ENCODE results near the gene M1AP. TPM values are rescaled to one million over a fixed set of nuclear protein-coding genes. Genes with fewer than 3 reads are reported as not detected.

Gene M1AP
- total RNA-seq, 4 donors from 2014 or later: 0.81 TPM; not detected in 3

- H3K27me3 ChIP-seq: peaks cover 9% of the 10 kb centered on the region
- no peak overlapping the region for H3K27ac ChIP-seq
- peaks cover 0 to 12% (median 3%) of the 10 kb centered on the region in 3 donors for H3K4me1 ChIP-seq
- peaks cover 0 to 35% of the 10 kb centered on the region in 2 donors for H3K36me3 ChIP-seq
- no peak overlapping the region for H3K4me3 ChIP-seq
- 85 to 90% methylated on average over 4 to 8 of the region's 23 CpGs for WGBS, 2 donors (ENCODE audit: low coverage in 1 of 2)
- ATAC-seq: no peak
- no peaks in the 10 kb centered on the region for H3K9me3 ChIP-seq
- TF ChIP-seq EP300 (IDR thresholded peaks at IDR 0.05) (no peak), CTCF (IDR thresholded peaks at IDR 0.05) (no peak), POLR2AphosphoS5 (IDR thresholded peaks at IDR 0.05) (no peak), POLR2A (IDR thresholded peaks at IDR 0.05) (no peak)
Observed at GRCh38 chr2:74536166-74536950, 111.8 kb downstream of the M1AP start.

GRCh38 chr2:74535440-74535965 lies 112.6 kb downstream of the M1AP start:
- no peak overlapping the region for H3K27ac ChIP-seq
- ATAC-seq: no peak
- H3K36me3 ChIP-seq: peaks cover 0 to 35% of the 10 kb centered on the region in 2 donors
- H3K27me3 ChIP-seq: peaks cover 9% of the 10 kb centered on the region
- H3K4me3 ChIP-seq: no peak overlapping the region
- peaks cover 0 to 20% (median 9%) of the 10 kb centered on the region in 3 donors for H3K4me1 ChIP-seq
- no peaks in the 10 kb centered on the region for H3K9me3 ChIP-seq
- TF ChIP-seq POLR2A (IDR thresholded peaks at IDR 0.05) (no peak), EP300 (IDR thresholded peaks at IDR 0.05) (no peak), CTCF (IDR thresholded peaks at IDR 0.05) (no peak), POLR2AphosphoS5 (IDR thresholded peaks at IDR 0.05) (no peak)
- WGBS, 2 donors (ENCODE audit: low coverage in 1 of 2): no CpG with 5 or more reads among the region's 10 CpGs

- no peak for TF ChIP-seq CTCF (IDR thresholded peaks at IDR 0.05)
- no peak for TF ChIP-seq EP300 (IDR thresholded peaks at IDR 0.05)
- no peak for TF ChIP-seq POLR2A (IDR thresholded peaks at IDR 0.05)
- no peak for TF ChIP-seq POLR2AphosphoS5 (IDR thresholded peaks at IDR 0.05)
- H3K27ac ChIP-seq: no peak overlapping the region
- 55% methylated on average over 2 of the region's 12 CpGs; no CpG with 5 or more reads in 1 of the 2 donors for WGBS, 2 donors (ENCODE audit: low coverage in 1 of 2)
- no peaks in the 10 kb centered on the region for H3K9me3 ChIP-seq
- H3K36me3 ChIP-seq: peaks cover 0 to 35% of the 10 kb centered on the region in 2 donors
- no peak overlapping the region for H3K4me3 ChIP-seq
- H3K27me3 ChIP-seq: peaks cover 6% of the 10 kb centered on the region
- ATAC-seq: no peak
- peaks cover 0 to 23% (median 9%) of the 10 kb centered on the region in 3 donors for H3K4me1 ChIP-seq
Observed at GRCh38 chr2:74534411-74534810, 113.7 kb downstream of the M1AP start.

GRCh38 chr2:74533464-74533863 lies 114.7 kb downstream of the M1AP start:
- TF ChIP-seq POLR2AphosphoS5 (IDR thresholded peaks at IDR 0.05) (no peak), EP300 (IDR thresholded peaks at IDR 0.05) (no peak), CTCF (IDR thresholded peaks at IDR 0.05) (no peak), POLR2A (IDR thresholded peaks at IDR 0.05) (no peak)
- Histone ChIP-seq H3K4me3 (no peak overlapping the region), H3K4me1 (peaks cover 2 to 30% (median 14%) of the 10 kb centered on the region in 3 donors), H3K36me3 (peaks cover 0 to 35% of the 10 kb centered on the region in 2 donors), H3K9me3 (no peaks in the 10 kb centered on the region), H3K27me3 (no peaks in the 10 kb centered on the region), H3K27ac (no peak overlapping the region)
- no peak for ATAC-seq
- 33 to 70% methylated on average over 1 to 4 of the region's 4 CpGs for WGBS, 2 donors (ENCODE audit: low coverage in 1 of 2)

- TF ChIP-seq CTCF (IDR thresholded peaks at IDR 0.05) (peak in 1 of 4 experiments; percentile 13), POLR2AphosphoS5 (IDR thresholded peaks at IDR 0.05) (no peak), EP300 (IDR thresholded peaks at IDR 0.05) (no peak)
- no peak overlapping the region for H3K27ac ChIP-seq
- H3K27me3 ChIP-seq: no peaks in the 10 kb centered on the region
- H3K36me3 ChIP-seq: peaks cover 0 to 47% of the 10 kb centered on the region in 2 donors
- no peak for ATAC-seq
- H3K4me3 ChIP-seq: no peak overlapping the region
- no peaks in the 10 kb centered on the region for H3K9me3 ChIP-seq
- H3K4me1 ChIP-seq: peaks cover 2 to 42% (median 15%) of the 10 kb centered on the region in 3 donors
Observed at GRCh38 chr2:74532222-74532621, 115.9 kb downstream of the M1AP start.
